IMR-90 (cell line): Measurements from ENCODE around the gene DBF4B. TPM values are rescaled to one million over a fixed set of nuclear protein-coding genes. Genes with fewer than 3 reads are reported as not detected.

ENCODE experiments used
- ATAC-seq: fragments of 200-7000 bp; cut with Tn5 transposase; 2 replicates; pipeline ENCODE4 v1.9.1; 2020; ENCODE audit warnings: low read depth, mild to moderate bottlenecking, moderate library complexity
- BruUV-seq: library from RNA; stranded (reverse); fragments of 400-500 nt; replicated peaks from 2 replicates; lab custom pipeline; 2021; lab: Mats Ljungman, UMichigan
- CTCF ChIA-PET: fragments of 300-600 bp; formaldehyde crosslinking; extraction: SDS; loops from one replicate; lab custom pipeline; 2021; ENCODE audit warnings: antibody characterized with exemption; lab: Yijun Ruan, JAX
- POLR2A ChIA-PET: fragments of 300-600 bp; sonication (Branson Sonifier 250); formaldehyde crosslinking; loops from one replicate; lab custom pipeline; 2022; ENCODE audit warnings: antibody characterized with exemption; ENCODE audit not compliant: unreplicated experiment; lab: Charles Lee
- DNase-seq: peaks from one replicate; pipeline ENCODE4 v3.0.0; 2013
- H2AFZ ChIP-seq: replicated peaks from 2 replicates; pipeline ENCODE3; 2013; ENCODE audit warnings: low read length, mild to moderate bottlenecking; ENCODE audit not compliant: poor library complexity
- H2AK5ac ChIP-seq: 2 replicates; pipeline ENCODE4 v1.6.1; 2013; ENCODE audit warnings: low read depth, low read length, inconsistent platforms
- H2AK9ac ChIP-seq: replicated peaks from 2 replicates; pipeline ENCODE3; 2013; ENCODE audit warnings: mild to moderate bottlenecking, low read depth, low read length, moderate library complexity; ENCODE audit not compliant: poor library complexity
- H2BK120ac ChIP-seq: 2 replicates; pipeline ENCODE4 v1.6.1; 2013; ENCODE audit warnings: low read depth, low read length, inconsistent platforms
- H2BK15ac ChIP-seq: 3 replicates; pipeline ENCODE4 v1.6.1; 2013; ENCODE audit warnings: low read depth, low read length, inconsistent platforms
- H2BK20ac ChIP-seq: 2 replicates; pipeline ENCODE4 v1.6.1; 2013; ENCODE audit warnings: low read depth, mild to moderate bottlenecking, inconsistent platforms, low read length, moderate library complexity
- H2BK5ac ChIP-seq: 2 replicates; pipeline ENCODE4 v1.6.1; 2013; ENCODE audit warnings: mild to moderate bottlenecking, low read depth, low read length, inconsistent platforms; ENCODE audit not compliant: poor library complexity, severe bottlenecking
- H3K14ac ChIP-seq: replicated peaks from 2 replicates; pipeline ENCODE4 v1.6.1; 2013; ENCODE audit warnings: low read depth, low read length, inconsistent platforms
- H3K18ac ChIP-seq: 2 replicates; pipeline ENCODE4 v1.6.1; 2013; ENCODE audit warnings: low read depth, low read length, control low read depth
- H3K23ac ChIP-seq: 2 replicates; pipeline ENCODE4 v1.6.1; 2013; ENCODE audit warnings: low read depth, low read length, inconsistent platforms
- H3K27ac ChIP-seq: 2 replicates; pipeline ENCODE4 v1.5.1; 2013; ENCODE audit warnings: mild to moderate bottlenecking, control low read depth, low read length; ENCODE audit not compliant: insufficient read depth
- H3K27me3 ChIP-seq: 2 replicates; pipeline ENCODE4 v1.6.1; 2013; ENCODE audit warnings: low read length; ENCODE audit not compliant: control insufficient read depth, insufficient read depth
- H3K36me3 ChIP-seq: 2 replicates; pipeline ENCODE4 v1.6.1; 2013; ENCODE audit warnings: low read length, mixed read lengths; ENCODE audit not compliant: control insufficient read depth, insufficient read depth
- H3K4ac ChIP-seq: 2 replicates; pipeline ENCODE4 v1.6.1; 2013; ENCODE audit warnings: low read depth, low read length, inconsistent platforms
- H3K4me1 ChIP-seq: 2 replicates; pipeline ENCODE4 v1.6.1; 2013; ENCODE audit warnings: low read length, mixed read lengths; ENCODE audit not compliant: control insufficient read depth, insufficient read depth
- H3K4me2 ChIP-seq: 2 replicates; pipeline ENCODE4 v1.6.1; 2013; ENCODE audit warnings: low read depth, mild to moderate bottlenecking, control low read depth, low read length, moderate library complexity
- H3K4me3 ChIP-seq: 2 replicates; pipeline ENCODE4 v1.5.1; 2013; ENCODE audit warnings: low read depth, mild to moderate bottlenecking, control low read depth, low read length, moderate library complexity; ENCODE audit not compliant: insufficient read depth
- H3K56ac ChIP-seq: 2 replicates; pipeline ENCODE4 v1.6.1; 2013; ENCODE audit warnings: low read length, inconsistent platforms; ENCODE audit not compliant: insufficient read depth; ENCODE audit errors: extremely low read depth
- H3K79me1 ChIP-seq, 2 experiments: 2 replicates each; pipeline ENCODE4 v1.6.1; 2013; ENCODE audit warnings: low read length in 2 of 2, inconsistent platforms in 1 of 2, low read depth in 1 of 2
- H3K9ac ChIP-seq: 2 replicates; pipeline ENCODE4 v1.6.1; 2013; ENCODE audit warnings: low read depth, low read length, control low read depth
- H3K9me1 ChIP-seq: 2 replicates; pipeline ENCODE4 v1.6.1; 2013; ENCODE audit warnings: low read length, inconsistent platforms; ENCODE audit not compliant: insufficient read depth
- H3K9me3 ChIP-seq: 2 replicates; pipeline ENCODE4 v1.6.1; 2013; ENCODE audit warnings: low read length; ENCODE audit not compliant: control insufficient read depth, insufficient read depth
- H4K20me1 ChIP-seq: 2 replicates; pipeline ENCODE4 v1.6.1; 2013; ENCODE audit warnings: low read length, inconsistent platforms; ENCODE audit not compliant: insufficient read depth
- H4K5ac ChIP-seq: 2 replicates; pipeline ENCODE4 v1.6.1; 2013; ENCODE audit warnings: mild to moderate bottlenecking, low read depth, low read length, control low read depth
- H4K8ac ChIP-seq, 2 experiments: 2 replicates each; pipeline ENCODE4 v1.6.1; 2013; ENCODE audit warnings: low read depth in 2 of 2, low read length in 2 of 2, control low read depth in 1 of 2, inconsistent platforms in 1 of 2
- H4K91ac ChIP-seq: 2 replicates; pipeline ENCODE4 v1.6.1; 2013; ENCODE audit warnings: low read depth, low read length, inconsistent platforms; ENCODE audit not compliant: insufficient read depth
- MAFK ChIP-seq: IDR thresholded peaks from 2 replicates; pipeline ENCODE4 v1.6.1; 2012; ENCODE audit warnings: low read depth, low read length, improper control_type of control experiment
- MAZ ChIP-seq: IDR thresholded peaks from 2 replicates; pipeline ENCODE4 v1.6.1; 2012; ENCODE audit warnings: low read depth, mild to moderate bottlenecking, low read length, improper control_type of control experiment, moderate library complexity, borderline replicate concordance
- SMC3 ChIP-seq: fragments of 150-350 bp; IDR thresholded peaks from 2 replicates; pipeline ENCODE4 v1.6.1; 2016; ENCODE audit warnings: low read depth, mild to moderate bottlenecking, antibody characterized with exemption, low read length, moderate library complexity
- WGBS, 2 experiments: methylation state at CpG; one replicate each; pipeline versions ENCODE4 v1.1.5 to v1.1.7; 2013; ENCODE audit warnings: missing lambda C conversion rate in 2 of 2; ENCODE audit not compliant: insufficient read length in 1 of 2; ENCODE audit errors: extremely low coverage in 2 of 2; 5-methylcytosine and 5-hydroxymethylcytosine counted together
- dilution Hi-C: fragments of 300-500 bp; cut with HindIII; formaldehyde crosslinking; loops from one replicate; pipeline ENCODE4 v1.14.3; 2018; ENCODE audit warnings: low sequenced_read_pairs; ENCODE audit not compliant: unreplicated experiment
- in situ Hi-C: fragments of 300-500 bp; cut with MboI; formaldehyde crosslinking; loops from 3 replicates; pipeline ENCODE4 v1.14.3; 2019; ENCODE audit warnings: low sequenced_read_pairs, inconsistent platforms, mixed read lengths
- intact Hi-C: fragments of 100-400 bp; cut with micrococcal nuclease; formaldehyde crosslinking; loops from 2 replicates; pipeline ENCODE4 v1.10.0; 2022
- microRNA-seq, 2 experiments: library from miRNA; stranded (forward) in 1 of 2; unstranded in 1 of 2; fragments of 10-50 nt in 1 of 2; fragments of <30 nt in 1 of 2; gene quantifications in 1 of 2; microRNA quantifications in 1 of 2; one replicate each; pipeline versions ENCODE3 to v1.1.0; 2013 to 2020; ENCODE audit not compliant: insufficient read depth in 1 of 2, insufficient read length in 1 of 2, unreplicated experiment in 1 of 2
- polyA plus RNA-seq, 3 experiments: library from polyadenylated mRNA; depleted of rRNA; stranded (reverse); fragments of >200 nt; gene quantifications; 2 replicates each; pipeline ENCODE4 v1.2.3, GENCODE V29; 2012; ENCODE audit warnings: low replicate concordance in 1 of 3
- small RNA-seq, 5 experiments: library from RNA; depleted of rRNA; stranded (forward); fragments of <200 nt; gene quantifications; one replicate each; pipeline ENCODE3, GENCODE V24; 2012
- total RNA-seq: library from RNA; depleted of rRNA; stranded (reverse); fragments of >200 nt; gene quantifications from 2 replicates; pipeline ENCODE4 v1.2.3, GENCODE V29; 2012; rRNA removed

DBF4B gene
- total and polyA plus RNA-seq, 2 of the 4 experiments (the other 2 are of a cell fraction): 3.6 to 10.2 TPM

DNA sequence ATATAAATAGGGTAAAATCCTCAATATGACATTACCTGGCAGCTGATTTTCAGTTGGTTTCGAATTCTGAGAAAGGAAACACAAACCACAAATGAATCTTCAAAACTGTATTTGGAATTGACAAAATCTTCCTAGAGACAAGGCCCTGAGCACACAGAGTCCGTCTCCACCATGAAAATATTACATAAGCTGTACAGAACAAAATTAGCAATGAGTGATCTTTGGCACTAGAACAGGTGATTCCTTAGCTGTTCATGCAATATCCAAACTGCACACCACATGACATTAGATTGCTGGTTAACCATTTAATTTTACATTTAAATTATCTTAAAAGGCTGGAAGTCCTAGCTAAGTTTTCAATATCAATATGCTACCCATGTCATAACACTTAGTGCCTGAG, 89.9 kb downstream of the DBF4B start:
- H2BK20ac ChIP-seq: no peak overlapping the region
- no peak overlapping the region for H2BK15ac ChIP-seq
- in situ Hi-C loops: no loop called here
- intact Hi-C loops: no loop called here
- H4K20me1 ChIP-seq: peaks cover 8% of the 10 kb centered on the region
- dilution Hi-C loops: no loop called here
- H3K4ac ChIP-seq: no peak overlapping the region
- no peak overlapping the region for H3K4me2 ChIP-seq
- no peak overlapping the region for H3K27ac ChIP-seq
- ChIA-PET POLR2A (no interaction called here), CTCF (interaction anchor here (0.8 kb wide), 1 partner anchor 19 kb away, joined by 3 read pairs; no protein-coding TSS in a partner anchor)
- no peak overlapping the region for H3K18ac ChIP-seq
- no peak overlapping the region for H3K56ac ChIP-seq
- no peak overlapping the region for H2AFZ ChIP-seq
- H4K5ac ChIP-seq: no peak overlapping the region
- WGBS, 2 experiments: no CpG with 5 or more reads among the region's 2 CpGs
- no TSS peak for BruUV-seq
- ATAC-seq (no peak), DNase-seq (no peak)
- no peak overlapping the region for H2AK5ac ChIP-seq
- no peak overlapping the region for H2BK5ac ChIP-seq
- no peaks in the 10 kb centered on the region for H3K9me3 ChIP-seq
- peaks cover 21 to 82% of the 10 kb centered on the region in 2 experiments for H3K79me1 ChIP-seq
- TF ChIP-seq MAFK: no peak
- no peak for TF ChIP-seq MAZ
- no peak for TF ChIP-seq SMC3
- H3K36me3 ChIP-seq: peaks cover 7% of the 10 kb centered on the region
- no peak overlapping the region for H2AK9ac ChIP-seq
- H3K14ac ChIP-seq: no peak overlapping the region
- peaks cover 17% of the 10 kb centered on the region for H3K9me1 ChIP-seq
- H3K23ac ChIP-seq: no peak overlapping the region
- H3K27me3 ChIP-seq: no peaks in the 10 kb centered on the region
- H4K8ac ChIP-seq: no peak overlapping the region
- H3K4me1 ChIP-seq: peaks cover 21% of the 10 kb centered on the region
- no peak overlapping the region for H4K91ac ChIP-seq
- H2BK120ac ChIP-seq: no peak overlapping the region
- no peak overlapping the region for H3K4me3 ChIP-seq
- no peak overlapping the region for H3K9ac ChIP-seq

Small RNAs within 50 kb of the gene (microRNA-seq; reads per million reads assigned to microRNA genes)
- not detected for gene RN7SL819P (ENCODE audit: insufficient read depth, insufficient read length)

Small RNAs within 50 kb of the gene (small RNA-seq; reads per million reads assigned to genes)
- gene RN7SL819P: 0 reads per million in 5 experiments

Other genes with a start within 250 kb of the DBF4B start
- gene GPATCH8, start 205.3 kb upstream of the DBF4B start, total RNA-seq: 8.8 and 13.3 TPM in 2 replicates
- gene GPATCH8, start 205.3 kb upstream of the DBF4B start, polyA plus RNA-seq (2012; rRNA removed): 13.2 and 13.4 TPM in 2 replicates
- 21.3 and 22.8 TPM in 2 replicates for gene FZD2, start 151.2 kb upstream of the DBF4B start, total RNA-seq
- 130 and 133 TPM in 2 replicates for gene FZD2, start 151.2 kb upstream of the DBF4B start, polyA plus RNA-seq (2012; rRNA removed)
- gene MEIOC, start 52.2 kb upstream of the DBF4B start, total RNA-seq: 0.28 and 0.36 TPM in 2 replicates
- 0.27 and 0.37 TPM in 2 replicates for gene MEIOC, start 52.2 kb upstream of the DBF4B start, polyA plus RNA-seq (2012; rRNA removed)
- gene CCDC43, start 18.9 kb upstream of the DBF4B start, total RNA-seq: 20.8 and 46.4 TPM in 2 replicates
- gene CCDC43, start 18.9 kb upstream of the DBF4B start, polyA plus RNA-seq (2012; rRNA removed): 9.3 and 11.3 TPM in 2 replicates
- 0.28 and 0.36 TPM in 2 replicates for gene ADAM11, start 50.3 kb downstream of the DBF4B start, total RNA-seq
- gene ADAM11, start 50.3 kb downstream of the DBF4B start, polyA plus RNA-seq (2012; rRNA removed): 0.46 and 0.53 TPM in 2 replicates
- 53.3 and 69.7 TPM in 2 replicates for gene GJC1, start 121.6 kb downstream of the DBF4B start, total RNA-seq
- gene GJC1, start 121.6 kb downstream of the DBF4B start, polyA plus RNA-seq (2012; rRNA removed): 23.9 and 24.1 TPM in 2 replicates
- not detected in 2 replicates for gene HIGD1B, start 139.2 kb downstream of the DBF4B start, total RNA-seq
- not detected in 2 replicates for gene HIGD1B, start 139.2 kb downstream of the DBF4B start, polyA plus RNA-seq (2012; rRNA removed)
- 126 and 178 TPM in 2 replicates for gene EFTUD2, start 190.8 kb downstream of the DBF4B start, total RNA-seq
- gene EFTUD2, start 190.8 kb downstream of the DBF4B start, polyA plus RNA-seq (2012; rRNA removed): 72.5 and 74.8 TPM in 2 replicates
- 0.18 TPM in 1 of 2 replicates, not detected in the other for gene GFAP, start 206.8 kb downstream of the DBF4B start, total RNA-seq
- 0.19 and 0.40 TPM in 2 replicates for gene GFAP, start 206.8 kb downstream of the DBF4B start, polyA plus RNA-seq (2012; rRNA removed)
- gene KIF18B, start 239.1 kb downstream of the DBF4B start, total RNA-seq: 1.3 and 2.5 TPM in 2 replicates
- gene KIF18B, start 239.1 kb downstream of the DBF4B start, polyA plus RNA-seq (2012; rRNA removed): 16.0 and 17.4 TPM in 2 replicates